Measurements from ENCODE around the gene PPM1L.

- no peak for TF ChIP-seq CTCF (IDR thresholded peaks at IDR 0.05)
- TF ChIP-seq POLR2A (IDR thresholded peaks at IDR 0.05) = no peak
Observed at GRCh38 chr3:160927620-160928019, 171.6 kb downstream of the PPM1L start.
